Ecto neural progenitor cell (in vitro differentiated cells): ENCODE results near the gene RAB29.
"Not testable (repeated sequence)": the region's sequence is repeated elsewhere in the genome, so short reads cannot be mapped to it uniquely, and the experiment has no call there.

ENCODE experiments used
- DNase-seq: peaks from one replicate; pipeline ENCODE4 v3.0.0-alpha.2; 2018; ENCODE audit warnings: low spot score

The RAB29 gene

GRCh38 chr1:205763980-205764379, 11.3 kb downstream of the RAB29 start:
- no peak for DNase-seq

DNA sequence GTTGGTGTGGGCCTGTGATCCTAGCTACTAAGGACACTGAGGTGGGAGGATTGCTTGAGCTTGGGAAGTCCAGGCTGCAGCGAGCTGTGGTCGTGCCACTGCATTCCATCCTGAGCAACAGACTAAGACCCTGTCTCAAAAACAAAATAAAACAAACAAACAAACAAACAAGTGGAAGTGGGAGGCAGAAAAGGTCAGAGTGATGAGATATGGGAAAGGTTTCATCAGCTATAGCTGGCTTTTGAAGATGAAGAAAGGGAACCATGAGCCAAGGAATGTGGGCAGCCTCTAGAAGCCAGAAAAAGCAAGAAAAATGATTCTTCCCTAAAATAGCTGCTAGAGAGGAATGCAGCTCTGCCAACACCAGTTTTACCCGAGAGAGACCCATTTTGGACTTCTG, 14.7 kb downstream of the RAB29 start:
- no peak for DNase-seq

- DNase-seq: no peak
Observed at GRCh38 chr1:205756552-205756951, 18.7 kb downstream of the RAB29 start.

GRCh38 chr1:205754857-205755256, 20.4 kb downstream of the RAB29 start:
- DNase-seq: no peak

- DNase-seq: no peak
Observed at GRCh38 chr1:205751036-205751651, 24.1 kb downstream of the RAB29 start.

- peak; percentile 98 for DNase-seq
Observed at GRCh38 chr1:205750138-205751035, 24.9 kb downstream of the RAB29 start, which contains the start of gene NUCKS1. NUCKS1 (minus strand) TSS chr1:205750182; CDS start chr1:205749973, 209 bp downstream.

DNA sequence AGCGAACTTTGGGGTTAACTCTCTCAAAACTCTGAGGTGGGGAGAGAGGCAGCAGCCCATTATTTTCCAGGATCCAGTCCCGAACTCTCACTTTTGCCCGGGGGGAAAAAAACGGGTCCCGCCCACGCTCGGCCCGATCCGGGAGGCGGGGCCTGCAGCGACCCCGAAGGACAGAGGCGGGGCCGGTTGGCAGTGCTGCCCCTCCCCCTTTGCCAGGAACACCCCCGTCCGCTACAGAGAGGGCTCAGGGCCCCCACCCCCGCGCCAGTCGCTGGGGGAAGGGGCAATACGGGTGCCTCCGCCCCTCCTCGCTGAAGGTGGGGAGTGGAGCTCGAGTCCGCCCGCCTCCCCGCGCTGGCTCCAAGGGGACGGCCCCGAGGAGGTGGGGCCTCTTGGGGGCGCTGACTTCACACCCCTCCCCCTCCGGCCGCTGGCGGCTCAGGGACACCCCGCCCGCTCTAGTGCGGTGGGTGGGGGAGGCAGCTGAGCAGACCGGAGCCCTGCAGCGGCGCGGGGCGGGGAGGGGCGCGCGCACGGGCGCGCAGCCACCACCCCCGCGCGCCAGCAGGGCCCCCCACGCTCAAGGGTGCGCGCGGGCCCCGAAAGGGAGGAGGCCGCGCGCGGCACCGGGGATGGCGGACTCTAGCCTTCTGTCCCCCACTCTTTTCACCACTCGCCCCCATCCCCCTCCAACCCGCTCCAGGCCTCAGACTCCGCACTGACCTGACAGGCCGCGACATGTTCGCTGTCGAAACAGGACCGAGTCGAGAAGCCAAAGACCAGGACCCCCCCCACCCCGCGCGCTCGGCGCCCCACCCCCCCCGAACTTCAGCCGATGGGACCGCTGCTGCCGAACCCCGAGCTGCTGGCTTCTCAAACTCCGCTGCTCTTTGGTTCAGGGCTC, 25.8 kb downstream of the RAB29 start:
- DNase-seq: peak; percentile 97

GRCh38 chr1:205748403-205749233, 26.7 kb downstream of the RAB29 start:
- DNase-seq: no peak

DNA sequence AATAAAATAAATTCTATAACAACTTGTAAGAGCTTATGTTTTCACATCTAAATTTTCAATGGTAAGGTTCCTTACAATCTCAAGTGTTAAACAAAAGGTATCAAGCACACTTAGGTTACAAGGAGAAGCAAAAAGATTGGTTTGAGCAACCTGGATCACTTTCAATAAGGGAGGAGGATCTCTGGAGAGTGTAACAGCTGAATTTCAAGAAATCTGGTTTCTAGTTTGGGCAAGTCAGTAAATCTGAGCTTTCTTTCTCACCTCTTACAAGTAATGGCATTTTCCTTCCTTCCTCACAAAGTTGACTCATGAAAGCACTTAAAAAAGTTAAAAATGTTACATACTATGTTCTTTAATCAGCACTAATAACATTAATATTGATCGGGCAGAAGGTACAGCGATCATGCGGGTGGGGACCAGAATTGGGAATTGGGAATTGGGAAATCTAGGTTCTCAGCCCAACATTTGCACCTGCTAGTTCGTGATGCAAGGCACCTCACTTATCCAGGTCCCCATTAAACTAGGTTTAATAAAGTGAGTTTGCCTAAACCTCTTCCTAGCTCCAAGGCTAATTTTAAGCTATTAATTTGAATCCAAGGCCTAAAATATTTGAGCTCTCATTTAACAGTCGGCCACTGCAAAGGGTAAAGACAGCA, 28.4 kb downstream of the RAB29 start:
- DNase-seq: no peak

GRCh38 chr1:205744403-205744802, 30.9 kb downstream of the RAB29 start:
- no peak for DNase-seq

GRCh38 chr1:205743977-205744376, 31.3 kb downstream of the RAB29 start:
- DNase-seq: no peak

DNA sequence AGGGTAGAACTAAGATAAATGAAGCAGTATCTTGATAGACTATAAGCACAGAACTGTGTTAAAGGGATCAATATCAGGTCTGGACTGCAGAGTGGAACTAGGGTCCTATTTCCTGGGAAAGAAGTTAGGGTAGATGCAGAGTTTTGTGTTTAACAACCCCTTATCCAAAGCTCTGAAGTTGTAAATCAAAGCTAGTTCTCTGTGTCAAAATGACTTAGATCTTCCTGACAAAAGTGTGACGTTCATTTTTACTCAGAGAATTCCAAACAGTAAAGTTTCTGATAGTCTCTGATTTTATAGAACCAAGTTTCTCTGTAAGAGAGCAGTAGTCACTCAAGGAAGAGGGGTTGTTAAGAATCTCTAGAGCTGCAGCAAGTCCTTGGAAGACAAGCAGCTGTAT, 33.6 kb downstream of the RAB29 start:
- no peak for DNase-seq

DNA sequence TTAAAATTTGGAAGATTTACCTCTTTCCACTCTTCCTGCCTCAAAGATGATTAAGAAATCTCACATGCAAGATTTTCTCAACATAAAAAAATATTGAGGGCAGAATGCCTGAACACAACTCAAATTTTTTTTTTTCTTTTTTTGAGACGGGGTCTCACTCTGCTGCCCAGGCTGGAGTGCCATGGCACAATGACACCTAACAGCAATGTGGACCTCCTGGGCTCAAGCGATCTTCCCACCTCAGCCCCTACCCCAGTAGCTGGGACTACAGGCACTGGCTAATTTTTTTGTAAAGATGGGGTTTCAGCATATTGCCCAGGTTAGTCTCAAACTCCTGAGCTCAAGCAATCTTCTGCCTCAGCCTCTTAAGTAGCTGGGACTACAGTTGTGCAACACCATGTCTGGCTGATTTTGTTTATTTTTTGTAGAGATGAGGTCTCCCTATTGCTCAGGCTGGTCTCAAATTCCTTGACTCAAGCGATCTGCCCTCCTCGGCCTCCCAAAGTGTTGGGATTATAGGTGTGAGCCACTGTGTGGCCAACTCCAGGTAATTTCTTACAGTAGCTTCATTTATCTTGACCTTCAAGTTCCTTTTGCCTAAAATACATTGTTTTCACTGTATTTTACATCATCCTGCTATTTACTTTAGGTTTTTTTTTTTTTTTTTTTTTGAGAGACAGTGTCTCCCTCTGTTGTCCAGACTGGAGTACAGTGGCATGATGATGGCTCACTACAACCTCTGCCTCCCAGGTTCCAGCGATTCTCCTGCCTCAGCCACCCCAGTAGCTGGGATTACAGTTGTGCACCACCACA, 35.7 kb downstream of the RAB29 start:
- no peak for DNase-seq

DNA sequence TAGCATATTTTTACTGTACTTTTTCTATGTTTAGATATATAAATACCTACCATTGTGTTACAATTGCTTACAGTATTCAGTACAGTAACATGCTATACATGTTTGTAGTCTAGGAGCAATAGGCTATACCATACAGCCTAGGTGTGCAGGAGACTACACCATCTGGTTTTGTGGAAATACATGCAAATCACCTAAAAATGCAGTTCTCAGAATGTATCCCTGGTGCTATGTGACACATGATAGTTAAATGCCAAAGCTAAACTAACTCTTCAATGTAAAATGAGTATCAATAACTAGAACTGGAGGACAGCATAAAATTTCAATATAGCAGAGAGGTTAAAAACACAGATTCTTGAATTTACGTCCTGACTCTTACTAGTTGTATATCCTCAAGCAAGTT, 40.1 kb downstream of the RAB29 start:
- DNase-seq: no peak

- DNase-seq: no peak
Observed at GRCh38 chr1:205733438-205734175, 41.7 kb downstream of the RAB29 start.

GRCh38 chr1:205729945-205730610, 45.2 kb downstream of the RAB29 start:
- DNase-seq: no peak

DNA sequence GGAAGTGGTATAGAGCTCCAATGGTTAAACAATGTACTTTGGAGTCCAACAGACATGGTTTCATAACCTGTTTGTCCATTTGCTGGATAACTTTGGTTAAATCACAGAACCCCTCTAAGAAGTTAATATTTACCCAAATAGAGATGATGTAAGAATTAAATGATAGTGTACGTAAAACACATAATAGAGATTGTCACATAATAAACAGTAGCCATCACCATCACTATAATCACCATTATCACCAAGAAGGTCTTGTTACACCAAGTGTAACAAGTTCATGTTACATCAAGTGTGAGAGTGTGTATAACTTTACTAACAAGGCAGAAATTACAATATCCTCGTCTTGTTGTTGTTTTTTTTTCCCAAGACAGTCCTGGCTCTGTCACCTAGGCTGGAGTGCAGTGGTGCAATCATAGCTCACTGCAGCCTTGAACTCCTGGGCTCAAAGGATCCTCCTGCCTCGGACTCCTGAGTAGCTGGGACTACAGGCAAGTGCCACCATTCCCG, 48.6 kb downstream of the RAB29 start:
- DNase-seq: no peak

- DNase-seq: no peak
Observed at GRCh38 chr1:205725514-205725913, 49.8 kb downstream of the RAB29 start.

- not testable (repeated sequence) for DNase-seq
Observed at GRCh38 chr1:205720740-205721139, 54.5 kb downstream of the RAB29 start.
